NCI-H146 (cell line): ENCODE results near the gene RSBN1L.

ENCODE experiments used
- DNase-seq: peaks from one replicate; lab custom pipeline; 2025; lab: John Stamatoyannopoulos, UW

The RSBN1L gene

GRCh38 chr7:77802557-77803405, 106.5 kb downstream of the RSBN1L start:
- DNase-seq, result no peak

- DNase-seq, result no peak
Measured at GRCh38 chr7:77806425-77806824, 110.2 kb downstream of the RSBN1L start.

GRCh38 chr7:77808517-77808916, 112.3 kb downstream of the RSBN1L start:
- no peak for DNase-seq

- DNase-seq, result no peak
Measured at GRCh38 chr7:77811516-77812289, 115.4 kb downstream of the RSBN1L start.

GRCh38 chr7:77812290-77812685, 116.0 kb downstream of the RSBN1L start:
- DNase-seq, result no peak

DNA sequence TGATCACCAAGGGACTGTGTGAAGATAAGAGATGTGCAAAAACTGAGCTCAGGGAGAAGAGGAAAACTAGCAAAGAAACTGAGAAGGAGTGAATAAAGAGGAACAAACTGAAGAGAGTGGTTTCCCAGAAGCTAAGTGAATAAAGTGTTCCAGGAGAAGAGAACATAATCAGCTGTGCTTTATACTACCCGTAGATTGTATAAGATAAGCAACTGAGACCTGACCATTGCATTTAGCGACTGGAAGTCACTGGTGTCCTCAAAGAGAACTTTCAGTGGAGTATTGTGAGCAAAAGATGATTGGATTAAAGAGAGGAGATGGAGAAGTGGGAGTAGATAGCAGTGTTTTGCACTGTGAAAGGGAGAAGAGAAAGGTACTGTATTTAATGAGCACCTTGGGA, 116.9 kb downstream of the RSBN1L start:
- no peak for DNase-seq

DNA sequence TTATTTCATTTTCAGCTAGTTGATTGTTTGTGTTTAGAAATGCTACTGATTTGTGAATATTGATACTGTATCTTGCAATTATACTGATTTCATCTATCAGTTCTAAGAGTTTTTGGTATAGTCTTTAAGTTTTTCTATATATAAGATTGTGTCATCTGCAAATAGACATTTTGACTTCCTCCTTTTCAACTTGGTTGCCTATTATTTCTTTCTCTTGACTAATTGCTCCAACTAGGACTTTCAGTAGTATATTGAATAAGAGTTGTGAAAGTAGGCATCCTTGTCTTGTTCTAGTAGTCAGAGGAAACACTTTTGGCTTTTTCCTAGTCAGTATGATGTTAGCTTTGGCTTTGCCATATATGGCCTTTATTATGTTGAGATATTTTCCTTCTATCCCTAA, 122.8 kb downstream of the RSBN1L start:
- no peak for DNase-seq

GRCh38 chr7:77820967-77821366, 124.7 kb downstream of the RSBN1L start:
- no peak for DNase-seq

- no peak for DNase-seq
Measured at GRCh38 chr7:77822269-77822668, 126.0 kb downstream of the RSBN1L start.

DNA sequence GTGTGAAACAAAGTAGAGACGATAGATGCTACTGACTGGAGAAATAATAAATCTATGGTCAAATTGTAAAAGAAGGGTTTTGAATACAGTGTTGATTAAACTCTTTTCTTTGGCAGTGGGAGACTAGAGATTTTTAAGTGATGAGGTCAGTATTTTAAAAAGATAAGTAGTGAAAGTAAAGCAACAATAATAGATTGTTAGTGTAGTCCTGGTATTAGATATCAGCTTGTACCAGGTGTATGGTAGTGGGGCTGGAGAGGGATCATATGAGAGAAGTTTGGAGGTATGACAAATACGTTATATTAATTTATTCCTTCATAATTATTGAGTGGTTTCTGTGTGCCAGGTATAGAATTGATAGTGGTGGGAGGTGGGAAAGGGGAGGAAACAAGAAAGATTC, 127.5 kb downstream of the RSBN1L start:
- DNase-seq, result no peak

- DNase-seq, result no peak
Measured at GRCh38 chr7:77824636-77825035, 128.4 kb downstream of the RSBN1L start.

DNA sequence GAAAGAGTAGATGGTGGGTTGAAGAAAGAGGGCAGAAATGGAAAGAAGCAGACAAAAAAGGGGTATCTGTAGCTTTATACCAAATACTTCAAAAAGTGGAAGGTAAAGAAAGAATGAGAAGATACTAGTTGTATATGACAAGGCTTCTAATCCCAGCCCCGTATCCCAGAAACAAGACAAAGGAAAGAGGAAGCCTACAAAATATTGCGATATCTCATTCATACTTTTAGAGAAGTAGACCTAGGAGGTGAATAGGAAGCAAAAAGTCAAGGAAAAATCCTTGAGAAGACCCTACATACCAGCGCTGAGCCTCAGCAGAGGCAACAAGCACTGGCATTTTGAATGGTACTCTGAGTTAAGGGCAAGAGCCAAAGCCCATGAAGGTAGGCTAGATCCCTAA, 128.9 kb downstream of the RSBN1L start:
- no peak for DNase-seq

GRCh38 chr7:77826300-77826699, 130.0 kb downstream of the RSBN1L start:
- DNase-seq, result peak; percentile 57

DNA sequence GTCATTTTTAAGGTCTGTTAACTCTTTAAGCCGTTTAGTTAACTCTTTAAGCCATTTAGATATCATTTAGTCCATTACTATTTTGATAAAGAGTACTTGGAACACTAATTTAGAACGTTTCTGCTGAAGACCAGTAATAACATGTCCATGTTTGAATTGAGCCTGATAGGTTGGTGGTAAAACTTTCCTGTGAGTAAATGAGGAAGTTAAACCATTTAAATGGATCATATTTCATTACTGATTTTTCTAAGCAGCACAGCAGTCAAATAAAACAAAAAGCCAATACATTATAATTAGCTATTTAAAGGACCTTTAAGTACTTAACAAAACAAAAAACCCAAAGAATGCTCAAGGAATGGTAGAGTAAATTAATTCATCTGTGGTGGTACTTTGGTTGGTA, 131.7 kb downstream of the RSBN1L start:
- no peak for DNase-seq

DNA sequence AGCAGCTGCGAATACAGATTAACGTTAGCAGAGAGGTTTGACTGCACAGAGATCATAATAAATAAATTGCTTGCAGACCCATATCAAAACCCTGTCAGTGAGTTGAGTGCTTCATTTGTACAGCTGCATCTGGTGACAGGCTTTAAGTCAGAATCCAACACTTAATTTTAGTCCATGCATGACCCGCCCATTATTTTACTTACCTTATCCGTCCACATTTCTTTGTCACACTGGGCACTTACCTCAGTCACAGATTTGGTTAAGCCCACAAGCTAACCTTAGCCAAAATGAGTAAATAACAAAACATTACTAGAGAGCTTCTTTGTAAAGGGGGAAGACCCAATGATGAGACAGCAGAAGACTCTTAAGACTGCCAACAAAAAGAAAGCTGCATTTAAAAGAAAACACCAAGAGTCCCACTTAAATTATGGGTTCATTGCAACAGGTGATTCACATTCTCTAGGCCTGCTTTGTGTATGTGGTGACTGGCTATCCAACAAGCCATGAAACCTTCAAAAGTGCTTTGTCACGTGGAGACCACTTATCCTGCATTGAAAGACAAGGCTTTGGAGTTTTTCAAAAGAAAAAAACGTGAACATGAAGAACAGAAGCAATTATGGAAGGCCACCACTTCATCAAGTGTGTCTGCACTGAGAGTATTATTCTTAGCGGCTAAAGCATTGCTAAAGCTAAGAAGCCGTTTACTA, 134.5 kb downstream of the RSBN1L start:
- peak; percentile 28 for DNase-seq

DNA sequence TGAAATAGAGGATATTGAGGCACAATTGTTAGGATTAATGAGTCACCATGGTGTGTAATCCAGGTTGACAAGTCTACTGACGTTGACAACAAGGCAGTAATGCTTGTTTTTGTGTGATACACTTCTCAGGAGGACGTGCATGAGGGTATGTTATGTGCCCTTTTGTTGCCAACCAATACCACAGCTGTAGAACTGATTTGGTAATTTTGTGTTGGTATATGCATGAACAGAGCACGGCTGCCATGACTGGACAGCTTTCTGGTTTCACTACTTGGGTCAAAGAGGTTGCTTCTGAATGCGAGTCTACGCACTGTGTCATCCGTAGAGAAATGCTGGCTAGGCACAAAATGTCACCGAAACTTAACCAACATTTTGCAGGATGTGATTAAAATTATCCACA, 135.2 kb downstream of the RSBN1L start:
- no peak for DNase-seq

GRCh38 chr7:77831953-77832352, 135.7 kb downstream of the RSBN1L start:
- no peak for DNase-seq
